HepG2 (cell line): ENCODE measurements around the gene PLEKHD1. TPM values are rescaled to one million over a fixed set of nuclear protein-coding genes. Genes with fewer than 3 reads are reported as not detected.

ENCODE experiments used
- ATF1 ChIP-seq: IDR thresholded peaks from 2 replicates; pipeline ENCODE4 v1.6.1; 2016; ENCODE audit warnings: mild to moderate bottlenecking, control low read depth
- BCL3 ChIP-seq: sonication (generic); formaldehyde crosslinking; IDR thresholded peaks from 2 replicates; pipeline ENCODE4 v1.5.1; 2020; ENCODE audit warnings: mild to moderate bottlenecking, missing genetic modification reagents, moderate library complexity
- CEBPG ChIP-seq: IDR thresholded peaks from 2 replicates; pipeline ENCODE4 v1.6.1; 2016
- DRAP1 ChIP-seq: IDR thresholded peaks from 2 replicates; pipeline ENCODE4 v1.6.1; 2016; ENCODE audit warnings: missing genetic modification reagents, missing compliant biosample characterization
- EHMT2 ChIP-seq: fragments of 200-600 bp; sonication (generic); IDR thresholded peaks from 2 replicates; pipeline ENCODE4 v1.7.0; 2017; ENCODE audit warnings: antibody characterized with exemption, low read depth, low read length, borderline replicate concordance
- EP300 ChIP-seq, 3 experiments: sonication (generic) in 1 of 3; formaldehyde crosslinking in 1 of 3; IDR thresholded peaks; 2 replicates each; pipeline versions ENCODE4 v1.5.1 to v1.6.1; 2011 to 2020; ENCODE audit warnings: low read depth in 2 of 3, low read length in 2 of 3, borderline replicate concordance in 1 of 3, improper control_type of control experiment in 1 of 3, mild to moderate bottlenecking in 1 of 3, missing genetic modification reagents in 1 of 3, moderate library complexity in 1 of 3
- FOXP1 ChIP-seq, 2 experiments: fragments of 450-650 bp in 1 of 2; IDR thresholded peaks; 2 replicates each; pipeline ENCODE4 v1.6.1; 2017 to 2018; ENCODE audit warnings: antibody characterized with exemption in 1 of 2
- NCOA5 ChIP-seq: sonication (generic); formaldehyde crosslinking; IDR thresholded peaks from 2 replicates; pipeline ENCODE4 v1.4.0; 2020; ENCODE audit warnings: missing genetic modification reagents
- NFKB2 ChIP-seq: sonication (generic); formaldehyde crosslinking; IDR thresholded peaks from 2 replicates; pipeline ENCODE4 v1.4.0; 2020; ENCODE audit warnings: missing genetic modification reagents, borderline replicate concordance
- RERE ChIP-seq: IDR thresholded peaks from 2 replicates; pipeline ENCODE4 v1.6.1; 2016; ENCODE audit warnings: low read depth, missing genetic modification reagents, missing compliant biosample characterization
- STAT5B ChIP-seq: sonication (generic); formaldehyde crosslinking; IDR thresholded peaks from 2 replicates; pipeline ENCODE4 v1.4.0; 2020; ENCODE audit warnings: missing genetic modification reagents
- ZBTB26 ChIP-seq: IDR thresholded peaks from 2 replicates; pipeline ENCODE4 v1.6.1; 2016; ENCODE audit warnings: missing compliant biosample characterization, missing genetic modification reagents, borderline replicate concordance
- ZBTB38 ChIP-seq: sonication (generic); formaldehyde crosslinking; IDR thresholded peaks from 2 replicates; pipeline ENCODE4 v1.5.1; 2020; ENCODE audit warnings: mild to moderate bottlenecking, missing genetic modification reagents
- ZNF10 ChIP-seq: sonication (generic); formaldehyde crosslinking; IDR thresholded peaks from 2 replicates; pipeline ENCODE4 v1.4.0; 2020; ENCODE audit warnings: mild to moderate bottlenecking, low read depth, missing genetic modification reagents, borderline replicate concordance
- ZNF251 ChIP-seq: sonication (generic); formaldehyde crosslinking; IDR thresholded peaks from 2 replicates; pipeline ENCODE4 v1.9.0; 2021; ENCODE audit warnings: mild to moderate bottlenecking, missing genetic modification reagents
- ZNF260 ChIP-seq: sonication (generic); formaldehyde crosslinking; IDR thresholded peaks from 2 replicates; pipeline ENCODE4 v1.4.0; 2020; ENCODE audit warnings: missing genetic modification reagents, low read depth, mild to moderate bottlenecking, borderline replicate concordance
- ZNF282 ChIP-seq: fragments of 450-650 bp; IDR thresholded peaks from 2 replicates; pipeline ENCODE4 v1.6.1; 2018; ENCODE audit not compliant: partially characterized antibody
- ZNF512 ChIP-seq: sonication (generic); formaldehyde crosslinking; IDR thresholded peaks from 2 replicates; pipeline ENCODE4 v1.4.0; 2020; ENCODE audit warnings: mild to moderate bottlenecking, missing genetic modification reagents
- ZNF543 ChIP-seq: sonication (generic); formaldehyde crosslinking; IDR thresholded peaks from 2 replicates; pipeline ENCODE4 v1.4.0; 2020; ENCODE audit warnings: mild to moderate bottlenecking, missing genetic modification reagents
- polyA plus RNA-seq, 8 experiments: library from polyadenylated mRNA; depleted of rRNA in 3 of 8; stranded (reverse) in 7 of 8; unstranded in 1 of 8; fragments of >200 nt; fragmentation: Illumina TruSeq in 4 of 8; extraction: Trizol in 4 of 8; gene quantifications; 2 replicates each; pipeline versions ENCODE4 v1.2.1 to v1.2.3, GENCODE V29; 2011 to 2016; ENCODE audit warnings: low read depth in 4 of 8, missing spikeins in 1 of 8, mixed read lengths in 1 of 8; ENCODE audit not compliant: insufficient read depth in 1 of 8
- total RNA-seq, 5 experiments: library from RNA; depleted of rRNA; stranded (reverse); fragments of >200 nt; fragmentation: Illumina TruSeq; extraction: Trizol; gene quantifications; 2 replicates each; pipeline ENCODE4 v1.2.3, GENCODE V29; 2016; ENCODE audit warnings: low read depth in 1 of 5

Gene PLEKHD1
- total and polyA plus RNA-seq, 2 of the 13 experiments (the other 11 are each of a cell fraction or from before 2014, with no cell fraction given), result 0.01 TPM; not detected in 1

GRCh38 chr14:69580009-69580577 is 95.6 kb downstream of the PLEKHD1 start (continued):
- TF ChIP-seq CEBPG (peak; percentile 97), ATF1 (no peak), BCL3 (CRISPR knock-in tag) (no peak), STAT5B (no peak), FOXP1 (IDR thresholded peaks at IDR 0.05) (peak; percentile 61; the same call in 1 of the 2 replicates), FOXP1 (CRISPR knock-in tag; IDR thresholded peaks at IDR 0.05) (peak; percentile 78), ZNF260 (CRISPR knock-in tag) (no peak), DRAP1 (no peak), EP300 (IDR thresholded peaks at IDR 0.05; ENCODE audit: low read depth in 2 of 2, low read length in 2 of 2) (peak; percentile 41 to 59; a peak in 1 of 4 replicates), EP300 (CRISPR knock-in tag; IDR thresholded peaks at IDR 0.05; ENCODE audit: borderline replicate concordance) (peak; percentile 44; the same call in 1 of the 2 replicates), NCOA5 (no peak), ZNF543 (CRISPR knock-in tag) (no peak), ZNF10 (CRISPR knock-in tag) (no peak), ZNF251 (CRISPR knock-in tag) (no peak), NFKB2 (CRISPR knock-in tag) (no peak), ZBTB38 (CRISPR knock-in tag) (no peak), ZNF282 (no peak), RERE (CRISPR knock-in tag) (0 out of 2 replicates have a peak, but pooled peaks have one; percentile 40), EHMT2 (peak; percentile 35; the same call in 1 of the 2 replicates), ZNF512 (CRISPR knock-in tag) (0 out of 2 replicates have a peak, but pooled peaks have one; percentile 18), ZBTB26 (CRISPR knock-in tag) (no peak)
